Measurements from ENCODE around the gene TMPRSS15. TPM values are rescaled to one million over a fixed set of nuclear protein-coding genes. Genes with fewer than 3 reads are reported as not detected.

The TMPRSS15 gene
- total RNA-seq, 1 donor from 2014 or later, result not detected

GRCh38 chr21:18249672-18250071 is 153.9 kb downstream of the TMPRSS15 start:
- Mint-ChIP-seq H3K4me1 (peaks cover 5% of the 10 kb centered on the region), H3K36me3 (no peaks in the 10 kb centered on the region), H3K27ac (no peak overlapping the region), H3K27me3 (ENCODE audit: insufficient read depth, low read depth) (peaks cover 7% of the 10 kb centered on the region), H3K9me3 (no peaks in the 10 kb centered on the region), H3K4me3 (no peak overlapping the region)
- TF ChIP-seq EZH2phosphoT487 (IDR thresholded peaks at IDR 0.05), result no peak
- TF ChIP-seq, protein P1, sequence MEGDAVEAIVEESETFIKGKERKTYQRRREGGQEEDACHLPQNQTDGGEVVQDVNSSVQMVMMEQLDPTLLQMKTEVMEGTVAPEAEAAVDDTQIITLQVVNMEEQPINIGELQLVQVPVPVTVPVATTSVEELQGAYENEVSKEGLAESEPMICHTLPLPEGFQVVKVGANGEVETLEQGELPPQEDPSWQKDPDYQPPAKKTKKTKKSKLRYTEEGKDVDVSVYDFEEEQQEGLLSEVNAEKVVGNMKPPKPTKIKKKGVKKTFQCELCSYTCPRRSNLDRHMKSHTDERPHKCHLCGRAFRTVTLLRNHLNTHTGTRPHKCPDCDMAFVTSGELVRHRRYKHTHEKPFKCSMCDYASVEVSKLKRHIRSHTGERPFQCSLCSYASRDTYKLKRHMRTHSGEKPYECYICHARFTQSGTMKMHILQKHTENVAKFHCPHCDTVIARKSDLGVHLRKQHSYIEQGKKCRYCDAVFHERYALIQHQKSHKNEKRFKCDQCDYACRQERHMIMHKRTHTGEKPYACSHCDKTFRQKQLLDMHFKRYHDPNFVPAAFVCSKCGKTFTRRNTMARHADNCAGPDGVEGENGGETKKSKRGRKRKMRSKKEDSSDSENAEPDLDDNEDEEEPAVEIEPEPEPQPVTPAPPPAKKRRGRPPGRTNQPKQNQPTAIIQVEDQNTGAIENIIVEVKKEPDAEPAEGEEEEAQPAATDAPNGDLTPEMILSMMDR (IDR thresholded peaks at IDR 0.05), result peak; percentile 63
- DNase-seq (ENCODE audit: low spot score), result peak; percentile 43
- Histone ChIP-seq H3K27ac (no peak overlapping the region), H3K9me3 (ENCODE audit: low read depth) (no peaks in the 10 kb centered on the region), H3K4me1 (no peaks in the 10 kb centered on the region), H3K27me3 (peaks cover 37% of the 10 kb centered on the region), H3F3A (ENCODE audit: low read depth) (peaks cover 36% of the 10 kb centered on the region), H3K36me3 (no peaks in the 10 kb centered on the region), H3K9ac (no peak overlapping the region), H2AFZ (replicated peaks) (no peak overlapping the region), H3K4me2 (no peak overlapping the region), H4K20me1 (ENCODE audit: low read depth) (no peaks in the 10 kb centered on the region), H3K79me2 (ENCODE audit: low read depth) (no peaks in the 10 kb centered on the region), H3K4me3 (no peak overlapping the region)

DNA sequence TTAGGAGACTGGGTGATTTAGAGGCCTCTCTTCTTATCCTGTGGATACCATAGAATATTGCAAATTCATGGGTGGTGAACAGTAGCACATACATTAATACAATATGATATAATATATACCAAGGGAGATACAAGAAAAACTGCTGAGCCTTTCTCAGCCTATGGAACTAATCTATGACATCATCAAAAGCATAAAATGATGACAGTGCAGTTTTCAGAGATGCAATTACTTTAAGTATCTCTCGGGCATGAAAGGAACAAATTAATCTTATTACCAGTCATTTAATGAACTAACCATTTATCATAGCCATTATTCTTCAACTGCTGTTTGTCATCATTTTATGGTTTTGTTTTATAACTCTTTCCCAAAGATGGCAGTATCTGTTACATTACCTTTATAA is 155.4 kb downstream of the TMPRSS15 start:
- no peaks in the 10 kb centered on the region for H3K36me3 ChIP-seq
- H3K27ac Mint-ChIP-seq, result no peak overlapping the region
- no peak overlapping the region for H3K27ac ChIP-seq
- peaks cover 52% of the 10 kb centered on the region for H3K27me3 ChIP-seq
- no peak overlapping the region for H2AFZ ChIP-seq (replicated peaks)
- H3F3A ChIP-seq (ENCODE audit: low read depth), result peaks cover 36% of the 10 kb centered on the region
- TF ChIP-seq EZH2phosphoT487 (IDR thresholded peaks at IDR 0.05), result no peak
- no peak for TF ChIP-seq EZH2 (IDR thresholded peaks at IDR 0.05)
- TF ChIP-seq, protein P1 (IDR thresholded peaks at IDR 0.05), result no peak
- no peak overlapping the region for H3K4me3 Mint-ChIP-seq
- no peaks in the 10 kb centered on the region for H4K20me1 ChIP-seq (ENCODE audit: low read depth)
- no peaks in the 10 kb centered on the region for H3K9me3 Mint-ChIP-seq
- peaks cover 16% of the 10 kb centered on the region for H3K27me3 Mint-ChIP-seq (ENCODE audit: insufficient read depth, low read depth)
- no peaks in the 10 kb centered on the region for H3K4me1 ChIP-seq
- DNase-seq (ENCODE audit: low spot score), result no peak
- no peak overlapping the region for H3K9ac ChIP-seq
- no peak overlapping the region for H3K4me2 ChIP-seq
- no peaks in the 10 kb centered on the region for H3K9me3 ChIP-seq (ENCODE audit: low read depth)
- H3K4me1 Mint-ChIP-seq, result peaks cover 10% of the 10 kb centered on the region
- no peaks in the 10 kb centered on the region for H3K36me3 Mint-ChIP-seq
- no peak overlapping the region for H3K4me3 ChIP-seq
- H3K79me2 ChIP-seq (ENCODE audit: low read depth), result no peaks in the 10 kb centered on the region

DNA sequence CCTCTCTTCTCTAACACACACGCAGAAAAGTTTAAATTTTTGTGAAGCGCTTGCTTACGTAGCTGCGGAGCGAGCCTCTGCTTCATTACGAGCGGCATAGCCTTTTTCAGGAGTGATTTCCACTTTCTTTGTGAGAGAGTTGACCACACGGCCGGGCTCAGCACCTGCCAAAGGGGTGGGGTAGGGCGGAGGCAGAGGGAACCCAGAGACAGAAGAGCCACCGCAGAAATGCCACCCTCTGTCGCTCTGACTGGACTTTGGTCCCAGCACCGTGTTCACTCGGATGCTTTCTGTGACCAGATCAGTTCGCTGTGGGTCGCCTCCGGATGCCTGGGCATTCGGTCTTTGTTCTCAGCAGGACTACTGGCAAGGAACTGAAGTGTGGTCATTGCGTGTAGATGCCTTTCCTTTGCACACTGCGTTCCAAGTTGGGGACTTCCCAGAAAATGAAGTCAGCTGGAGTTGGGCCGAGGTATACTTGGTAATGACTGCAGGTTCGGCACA is 158.1 kb downstream of the TMPRSS15 start:
- no peaks in the 10 kb centered on the region for H3K9me3 ChIP-seq (ENCODE audit: low read depth)
- no peak overlapping the region for H3K9ac ChIP-seq
- Mint-ChIP-seq H3K36me3 (no peaks in the 10 kb centered on the region), H3K9me3 (no peaks in the 10 kb centered on the region), H3K4me3 (peak overlapping the region; percentile 93), H3K4me1 (peaks cover 10% of the 10 kb centered on the region), H3K27me3 (ENCODE audit: insufficient read depth, low read depth) (peaks cover 20% of the 10 kb centered on the region), H3K27ac (no peak overlapping the region)
- peaks cover 67% of the 10 kb centered on the region for H3K27me3 ChIP-seq
- H2AFZ ChIP-seq (replicated peaks), result peak overlapping the region; percentile 70
- peak overlapping the region; percentile 57 for H3K4me3 ChIP-seq
- no peaks in the 10 kb centered on the region for H3K79me2 ChIP-seq (ENCODE audit: low read depth)
- DNase-seq (ENCODE audit: low spot score), result peak; percentile 59
- no peak overlapping the region for H3K27ac ChIP-seq
- peaks cover 22% of the 10 kb centered on the region for H3F3A ChIP-seq (ENCODE audit: low read depth)
- TF ChIP-seq EZH2 (IDR thresholded peaks at IDR 0.05) (no peak), EZH2phosphoT487 (IDR thresholded peaks at IDR 0.05) (no peak)
- TF ChIP-seq, protein P1 (IDR thresholded peaks at IDR 0.05), result no peak
- peak overlapping the region; percentile 86 for H3K4me2 ChIP-seq
- H3K36me3 ChIP-seq, result no peaks in the 10 kb centered on the region
- H4K20me1 ChIP-seq (ENCODE audit: low read depth), result no peaks in the 10 kb centered on the region
- no peaks in the 10 kb centered on the region for H3K4me1 ChIP-seq
